ENCODE measurements around the gene DNAH8.
"Not testable (repeated sequence)": the region's sequence is repeated elsewhere in the genome, so short reads cannot be mapped to it uniquely, and the experiment has no call there.

The DNAH8 gene

DNA sequence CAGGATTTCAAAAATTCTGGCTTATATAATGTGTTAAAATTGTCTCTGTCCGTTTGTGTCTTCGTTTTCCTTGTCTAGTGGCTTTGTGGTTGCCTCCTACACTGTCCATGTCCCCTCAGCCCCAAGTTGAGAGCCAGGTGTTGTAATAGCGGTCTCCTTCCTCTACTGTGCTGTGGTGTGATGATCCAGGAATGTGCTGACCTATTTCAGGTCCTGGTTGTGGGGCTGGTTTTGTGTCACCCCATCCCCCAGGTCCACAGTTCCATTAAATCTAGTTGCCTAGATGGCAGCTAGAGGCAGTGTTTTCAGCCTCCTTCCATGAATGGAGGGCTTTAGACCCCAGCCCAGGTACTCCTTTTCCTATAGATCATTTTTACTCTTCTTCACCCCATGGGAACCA lies 128.7 kb downstream of the DNAH8 start:
- no peak for DNase-seq (ENCODE audit: low spot score)

DNA sequence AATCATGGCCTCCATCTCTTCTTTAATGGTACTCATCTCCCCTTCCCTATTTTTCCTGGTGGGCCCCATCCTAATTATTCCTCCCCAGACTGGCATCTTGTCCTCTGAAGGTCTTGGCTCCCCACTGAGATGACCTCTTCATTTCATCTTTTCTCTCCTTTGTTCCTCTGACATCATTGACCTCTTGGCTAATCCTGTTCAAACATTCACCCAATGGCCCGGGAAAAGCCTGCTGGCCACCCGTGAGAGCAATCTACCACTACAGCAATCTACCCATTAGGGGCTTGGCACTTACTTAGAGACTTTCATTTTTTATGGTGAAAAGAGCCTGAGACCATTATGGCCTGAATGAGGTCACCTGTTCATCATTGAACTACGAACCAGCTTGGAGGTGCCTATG lies 130.8 kb downstream of the DNAH8 start:
- DNase-seq (ENCODE audit: low spot score) = no peak

DNA sequence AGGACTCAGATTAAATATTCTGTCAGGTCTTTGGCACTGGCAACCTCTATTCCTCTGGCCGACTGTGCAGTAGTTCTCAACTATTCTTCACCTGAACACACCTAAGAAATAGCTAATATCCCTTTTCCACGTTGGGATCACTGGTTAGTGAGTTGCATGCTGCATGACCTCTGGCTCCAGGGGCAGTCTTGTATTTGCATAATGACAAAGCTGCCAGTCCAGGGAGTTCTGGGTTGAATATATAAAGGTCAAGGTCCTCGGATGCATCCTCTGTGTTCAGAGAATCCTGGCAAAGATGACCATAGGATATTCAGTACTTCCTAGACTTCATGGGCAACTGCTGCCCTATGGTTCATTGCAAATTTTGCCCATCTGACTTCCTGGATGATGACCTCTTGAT lies 131.2 kb downstream of the DNAH8 start:
- DNase-seq (ENCODE audit: low spot score) = no peak

DNA sequence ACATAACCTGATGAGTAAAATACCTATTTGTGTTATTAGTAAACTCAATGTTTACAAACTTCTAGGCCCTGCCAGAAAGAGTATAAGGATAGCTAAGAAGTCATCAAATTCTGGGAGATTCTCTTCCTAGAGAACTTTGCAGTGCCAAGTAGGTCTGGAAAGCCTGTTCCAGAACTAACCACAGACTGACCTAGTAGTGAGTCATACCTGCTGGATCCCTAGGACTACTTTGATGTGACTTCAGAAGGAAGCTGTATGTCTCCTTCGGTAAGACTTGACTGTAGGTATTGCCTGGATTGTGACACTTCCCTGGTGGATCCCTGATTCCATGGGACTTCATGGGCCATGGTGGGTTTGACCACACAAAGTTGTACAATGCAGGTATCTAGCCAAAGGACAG lies 131.7 kb downstream of the DNAH8 start:
- DNase-seq (ENCODE audit: low spot score) = no peak

DNA sequence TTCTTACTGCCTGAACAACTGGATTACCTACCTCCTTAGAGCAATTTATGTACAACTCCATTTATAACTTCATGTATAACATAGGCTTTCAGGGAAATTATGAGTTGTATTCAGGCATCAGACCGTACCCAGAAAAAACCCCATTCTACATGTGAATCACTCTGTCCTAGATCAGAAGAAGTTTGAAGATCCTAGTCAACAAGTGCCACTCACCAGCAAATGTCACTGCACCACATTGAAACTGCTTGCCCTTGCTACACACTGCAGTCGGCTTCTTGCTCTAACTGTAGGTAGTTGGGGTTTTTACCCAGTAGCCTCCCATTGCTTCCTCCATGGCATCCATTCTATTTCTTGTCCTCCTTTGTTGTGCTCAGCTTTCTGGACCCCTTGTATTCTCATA lies 132.4 kb downstream of the DNAH8 start:
- no peak for DNase-seq (ENCODE audit: low spot score)

DNA sequence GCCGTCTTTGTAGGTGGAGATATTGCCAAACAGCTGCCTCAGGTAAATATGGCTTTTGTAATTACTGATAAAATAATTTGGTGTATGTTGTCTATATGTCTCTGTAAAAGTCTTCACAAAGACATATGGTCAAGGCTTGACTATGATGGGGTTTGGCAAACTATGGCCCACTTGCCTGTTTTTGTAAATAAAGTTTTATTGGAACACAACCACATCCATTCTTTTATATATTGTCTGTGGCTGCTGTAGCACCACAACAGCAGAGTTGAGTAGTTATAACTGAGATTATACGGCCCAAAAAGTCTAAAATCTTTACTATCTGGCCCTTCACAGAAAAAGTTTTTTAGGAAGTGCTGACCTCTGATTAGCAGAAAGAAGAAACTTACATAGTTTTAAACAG lies 133.6 kb downstream of the DNAH8 start:
- no peak for DNase-seq (ENCODE audit: low spot score)

DNA sequence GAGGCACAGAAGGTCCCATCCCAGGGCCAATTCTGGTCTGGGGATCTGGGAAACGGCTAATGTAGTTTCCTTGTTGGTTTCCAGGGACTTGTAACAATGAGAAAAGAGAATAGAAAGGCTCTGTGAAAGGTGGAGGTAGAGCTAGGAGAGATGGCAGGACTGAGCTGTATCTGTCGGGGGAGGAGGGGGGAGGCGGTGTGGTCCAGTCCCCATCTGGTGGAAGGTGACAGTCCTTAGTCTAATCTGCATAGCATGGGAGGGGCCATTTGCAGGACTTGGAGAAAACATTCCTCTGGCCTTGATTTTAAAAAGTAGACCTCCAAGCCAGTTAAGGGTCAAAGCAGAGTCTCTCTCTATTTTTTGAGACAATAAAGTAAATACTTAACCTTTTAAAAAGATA lies 137.1 kb downstream of the DNAH8 start:
- no peak for DNase-seq (ENCODE audit: low spot score)

DNA sequence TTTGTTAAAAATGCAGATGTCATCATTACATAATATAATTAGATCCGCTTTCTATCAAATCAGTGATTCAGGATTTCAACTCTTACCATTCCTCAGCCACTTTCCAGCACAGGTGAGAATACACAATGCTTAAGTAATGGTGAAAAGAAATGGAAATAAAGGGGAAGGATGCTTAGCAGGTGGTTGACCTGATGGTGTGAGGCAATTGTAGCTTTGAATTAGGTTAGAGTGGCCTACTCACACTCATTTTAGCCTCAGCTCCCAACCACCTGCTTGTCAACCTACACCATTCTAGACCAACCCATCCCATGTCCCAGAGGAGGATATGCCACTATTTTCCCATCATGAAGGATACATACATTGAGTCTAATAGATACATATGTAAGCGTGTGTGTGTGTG lies 138.1 kb downstream of the DNAH8 start:
- no peak for DNase-seq (ENCODE audit: low spot score)

DNA sequence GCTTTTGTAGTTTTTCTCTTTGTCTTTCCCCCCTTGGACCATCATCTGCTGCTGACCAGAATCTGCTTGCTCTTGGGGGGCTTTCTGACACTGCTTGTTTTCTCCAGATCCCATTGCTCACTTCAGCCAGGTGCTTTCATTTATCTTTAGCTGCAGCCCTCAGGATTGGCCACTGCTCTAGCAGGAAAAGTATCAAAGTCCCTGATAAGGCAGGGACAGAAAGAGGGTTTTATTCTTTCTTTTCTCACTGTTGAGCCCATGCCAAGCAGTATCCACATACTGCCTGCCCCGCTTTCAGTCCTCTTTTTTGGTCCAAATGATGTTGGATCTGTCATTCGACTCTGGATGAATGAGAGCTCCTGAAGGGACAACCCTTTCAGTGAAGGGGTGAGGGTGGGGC lies 141.4 kb downstream of the DNAH8 start:
- DNase-seq (ENCODE audit: low spot score) = no peak

DNA sequence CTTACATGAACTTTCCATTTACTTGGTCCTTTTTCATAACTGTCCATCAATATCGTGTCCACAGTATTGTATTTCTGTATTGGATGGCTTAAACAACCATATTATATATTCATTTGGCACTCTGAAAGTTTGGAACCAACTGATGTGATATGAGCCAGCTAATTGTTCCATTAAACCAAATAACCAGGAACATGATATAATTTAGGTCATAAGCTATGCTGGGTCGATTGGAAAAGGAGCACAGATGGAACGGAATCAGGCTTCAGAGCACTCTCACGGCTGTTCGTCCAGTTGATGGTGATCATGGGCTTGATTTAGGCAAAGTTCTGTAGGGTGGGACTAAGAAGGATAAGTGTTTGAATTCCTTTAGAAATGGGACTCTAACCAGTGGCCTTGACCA lies 142.7 kb downstream of the DNAH8 start:
- DNase-seq (ENCODE audit: low spot score) = no peak

DNA sequence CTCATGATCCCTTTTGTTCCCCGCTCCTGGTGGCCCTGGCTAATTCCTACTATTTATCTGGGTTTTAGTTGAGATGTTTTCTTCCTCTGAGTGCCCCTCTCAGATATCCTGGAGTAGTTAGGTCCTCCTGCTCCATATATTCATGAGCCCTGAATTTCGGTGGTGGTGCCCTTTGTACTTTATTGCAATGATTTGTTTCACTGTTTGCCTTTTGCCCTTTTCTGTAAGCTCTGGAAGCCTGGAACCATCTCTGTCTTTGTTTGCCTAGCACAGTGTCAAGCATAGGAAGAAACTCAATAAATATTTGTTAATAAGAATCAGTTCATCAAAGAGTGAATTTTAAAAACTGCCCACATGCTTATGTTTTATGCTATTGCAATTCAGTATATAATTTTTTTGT lies 144.9 kb downstream of the DNAH8 start:
- no peak for DNase-seq (ENCODE audit: low spot score)

DNA sequence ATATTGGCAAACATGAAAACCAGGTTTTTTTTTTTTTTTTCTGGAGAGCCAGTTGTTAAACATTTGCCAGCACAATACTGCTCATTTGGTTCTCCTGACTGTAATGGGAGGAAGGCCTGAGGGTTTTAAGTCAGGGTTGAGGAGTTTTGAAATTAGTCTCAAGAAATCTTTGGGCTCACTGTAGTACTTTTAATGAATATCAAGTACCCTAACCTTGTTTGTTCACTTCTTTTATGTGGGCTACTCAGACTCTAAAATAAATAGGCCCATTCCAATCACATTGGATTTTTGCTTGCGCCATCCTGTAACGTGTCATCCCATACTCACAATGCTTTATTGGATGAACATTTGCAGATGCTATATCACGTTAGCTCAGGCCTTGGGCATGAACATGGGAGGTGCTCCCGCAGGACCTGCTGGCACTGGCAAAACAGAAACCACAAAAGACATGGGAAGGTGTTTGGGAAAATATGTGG lies 146.9 kb downstream of the DNAH8 start:
- no peak for DNase-seq (ENCODE audit: low spot score)

DNA sequence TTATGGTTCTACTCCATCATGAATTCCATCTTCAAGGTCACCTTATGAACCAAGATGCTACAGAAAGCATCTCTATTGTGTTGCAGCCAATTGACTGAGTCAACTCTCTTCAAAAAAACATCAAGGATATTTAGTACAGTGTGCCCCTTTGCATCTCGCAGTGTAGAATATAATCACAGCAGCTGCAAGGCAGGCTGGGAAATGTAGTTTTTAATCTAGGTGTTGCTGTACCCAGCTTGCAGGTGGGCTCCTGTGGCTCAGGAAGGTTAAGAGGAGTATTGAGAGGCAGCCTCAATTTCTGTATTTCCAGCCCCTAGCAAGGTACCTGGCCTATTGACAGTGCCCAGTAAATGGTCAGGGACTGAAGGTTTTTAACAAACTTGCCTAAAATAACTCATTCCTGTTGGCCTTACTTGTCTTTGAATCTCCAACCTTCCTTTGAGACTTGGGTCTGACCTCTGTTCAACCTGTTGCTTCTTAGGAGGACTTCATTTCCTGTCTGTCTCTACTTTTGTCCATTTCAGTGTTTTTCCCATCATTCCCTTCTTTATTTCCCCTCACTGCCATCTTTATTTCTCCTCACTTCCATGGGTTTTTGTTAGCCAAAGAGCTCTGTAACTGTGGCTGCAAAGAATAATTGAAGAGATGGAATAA lies 150.5 kb downstream of the DNAH8 start:
- DNase-seq (ENCODE audit: low spot score) = no peak

DNA sequence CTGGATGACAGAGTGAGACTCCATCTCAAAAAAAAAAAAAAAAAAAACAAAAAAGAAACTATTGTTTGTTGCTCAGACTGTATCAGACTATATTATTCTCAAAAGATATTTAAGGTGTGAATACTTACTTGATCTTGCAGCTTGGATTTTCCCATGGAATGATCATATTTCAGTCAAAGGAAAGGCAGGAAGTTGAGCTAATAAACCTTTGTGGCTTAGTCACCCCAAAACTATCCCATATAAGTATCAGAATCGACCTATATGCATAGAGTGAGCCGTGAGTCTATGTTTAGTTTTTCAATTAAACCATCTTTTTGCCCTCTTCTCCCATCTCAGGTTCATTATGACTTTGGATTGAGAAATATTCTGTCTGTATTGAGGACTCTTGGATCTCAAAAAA lies 152.6 kb downstream of the DNAH8 start:
- DNase-seq (ENCODE audit: low spot score) = no peak

DNA sequence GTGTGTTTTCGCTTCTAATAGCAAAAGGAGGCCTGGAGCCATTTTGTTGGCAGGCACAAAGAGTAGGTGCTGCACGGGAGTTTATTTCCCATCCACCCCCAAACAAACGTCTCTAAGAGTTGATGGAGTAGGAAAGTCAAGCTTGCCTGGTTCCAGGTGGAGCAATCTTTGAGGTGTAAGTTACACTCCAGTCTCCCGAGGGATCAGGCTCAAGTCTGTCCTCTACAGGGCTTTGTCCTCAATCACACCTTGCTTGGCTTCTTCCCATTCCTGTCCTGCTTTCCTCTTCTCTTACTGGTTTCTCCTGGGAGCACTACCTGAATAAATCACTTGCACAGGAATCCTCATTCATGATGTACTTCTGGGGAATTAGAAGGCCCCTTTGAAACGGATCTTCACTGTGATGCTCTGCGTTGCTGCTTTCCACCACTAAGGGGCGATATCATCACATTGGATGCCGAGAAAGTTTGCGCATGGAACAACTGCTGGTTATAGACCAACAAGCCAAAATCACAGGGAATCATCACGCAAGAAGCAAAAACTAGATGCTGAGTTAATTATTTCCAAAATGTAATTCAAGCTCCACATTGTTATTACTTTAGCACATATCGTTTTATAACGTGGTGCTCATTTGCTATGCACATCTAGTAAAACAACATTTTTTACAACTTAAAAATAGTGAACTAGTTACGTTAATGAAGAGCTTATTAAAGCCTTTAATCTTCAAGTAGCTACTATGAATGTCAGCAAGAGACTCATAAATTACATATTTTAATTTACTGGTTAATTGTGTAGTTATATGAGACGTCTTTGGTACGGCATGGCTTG lies 156.8 kb downstream of the DNAH8 start:
- DNase-seq (ENCODE audit: low spot score) = peak; percentile 45

DNA sequence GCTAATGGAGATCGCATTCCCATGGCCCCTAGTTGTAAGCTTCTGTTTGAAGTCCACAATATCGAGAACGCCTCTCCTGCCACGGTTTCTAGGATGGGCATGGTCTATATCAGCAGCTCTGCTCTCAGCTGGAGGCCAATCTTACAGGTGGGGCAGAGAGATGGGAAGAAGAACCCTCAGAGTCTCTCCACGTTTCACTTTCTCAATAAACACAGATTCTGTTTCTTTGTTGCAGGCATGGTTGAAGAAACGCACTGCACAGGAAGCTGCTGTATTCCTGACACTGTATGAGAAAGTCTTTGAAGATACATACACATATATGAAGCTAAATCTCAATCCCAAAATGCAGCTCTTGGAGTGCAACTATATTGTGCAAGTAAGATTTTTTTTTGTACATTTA lies 157.9 kb downstream of the DNAH8 start:
- no peak for DNase-seq (ENCODE audit: low spot score)

DNA sequence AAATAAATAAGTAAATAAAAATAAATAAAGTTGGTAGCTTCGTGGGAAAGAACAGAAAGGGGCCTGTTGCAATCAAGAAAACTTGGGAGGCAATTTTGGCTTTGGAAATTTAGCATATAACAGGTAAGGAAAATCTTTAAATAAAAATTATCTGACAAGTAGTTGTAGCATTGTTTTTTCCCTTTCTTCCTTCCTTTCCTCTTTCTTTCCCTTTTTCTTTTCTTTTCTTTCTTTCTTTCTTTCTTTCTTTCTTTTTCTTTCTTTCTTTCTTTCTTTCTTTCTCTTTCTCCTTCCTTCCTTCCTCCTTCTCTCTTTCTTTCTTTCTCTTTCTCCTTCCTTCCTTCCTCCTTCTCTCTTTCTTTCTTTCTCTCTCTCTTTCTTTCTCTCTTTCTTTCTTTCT lies 158.7 kb downstream of the DNAH8 start:
- DNase-seq (ENCODE audit: low spot score) = not testable (repeated sequence)

DNA sequence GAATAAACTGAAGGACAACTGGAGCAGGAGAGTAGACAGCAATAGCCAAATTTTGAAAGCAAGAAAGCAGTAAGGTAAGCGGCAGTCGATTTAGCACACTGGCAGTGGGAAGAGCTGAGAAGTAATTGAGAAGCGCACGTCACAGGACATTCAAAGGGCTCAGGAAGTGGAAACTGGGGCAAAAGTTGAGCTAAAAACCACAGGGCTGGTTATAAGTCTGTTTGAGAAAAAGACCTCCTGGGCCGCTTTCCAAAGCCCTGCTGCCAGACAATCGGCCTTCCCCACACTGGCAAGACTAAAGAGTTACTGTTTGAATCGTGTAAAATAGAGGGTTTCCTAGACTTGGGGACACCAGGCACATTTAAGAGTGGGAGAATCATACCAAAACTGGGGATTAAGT lies 161.4 kb downstream of the DNAH8 start:
- DNase-seq (ENCODE audit: low spot score) = no peak

DNA sequence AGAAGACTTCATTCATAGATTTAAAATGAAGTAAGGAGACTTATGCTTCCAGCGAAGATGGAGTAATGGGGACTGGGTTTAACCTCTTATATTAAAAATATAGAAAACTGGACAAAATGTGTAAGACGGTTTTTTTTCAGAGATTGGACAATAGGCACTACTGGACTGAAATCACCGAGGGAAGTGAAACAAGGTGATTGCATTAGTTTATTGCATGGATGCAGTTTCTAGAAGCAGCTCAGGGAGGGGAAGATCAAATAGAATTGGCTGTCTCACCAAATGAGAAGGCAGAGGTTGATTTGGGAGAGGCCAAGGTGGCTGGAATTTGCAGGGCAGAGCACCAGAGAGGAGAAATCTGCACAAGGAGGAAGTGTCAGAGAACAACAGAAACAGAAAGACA lies 162.6 kb downstream of the DNAH8 start:
- DNase-seq (ENCODE audit: low spot score) = no peak

DNA sequence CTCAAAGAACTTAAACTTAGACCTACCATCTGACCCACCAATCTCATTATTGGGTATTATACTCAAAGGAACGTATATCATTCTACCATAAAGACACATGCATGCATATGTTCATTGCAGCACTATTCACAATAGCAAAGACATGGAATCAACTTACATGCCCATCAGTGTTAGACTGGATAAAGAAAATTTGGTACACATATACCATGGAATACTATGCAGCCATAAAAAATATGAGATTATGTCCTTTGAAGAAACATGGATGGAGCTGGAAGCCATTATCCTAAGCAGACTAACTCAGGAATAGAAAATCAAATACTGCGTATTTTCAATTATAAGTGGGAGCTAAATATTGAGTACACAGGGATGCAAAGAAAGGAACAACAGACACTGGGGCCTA lies 167.0 kb downstream of the DNAH8 start:
- no peak for DNase-seq (ENCODE audit: low spot score)

DNA sequence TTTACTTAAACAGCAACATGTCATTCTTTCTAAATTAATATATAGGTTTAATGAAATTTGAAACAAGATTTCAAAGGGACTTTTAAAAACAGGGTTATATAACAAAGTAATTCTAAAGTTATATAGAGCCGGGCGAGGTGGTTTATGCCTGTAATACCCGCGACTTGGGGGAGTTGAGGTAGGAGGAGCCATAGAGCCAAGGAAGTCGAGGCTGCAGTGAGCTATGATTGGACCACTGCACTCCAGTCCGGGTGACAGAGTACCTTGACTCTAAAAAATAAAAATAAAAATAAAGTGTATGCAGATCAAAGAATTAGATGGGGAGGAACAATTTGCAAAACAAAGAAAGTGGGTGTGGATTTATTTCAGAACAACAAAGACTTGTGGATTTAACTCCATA lies 182.4 kb downstream of the DNAH8 start:
- no peak for DNase-seq (ENCODE audit: low spot score)

DNA sequence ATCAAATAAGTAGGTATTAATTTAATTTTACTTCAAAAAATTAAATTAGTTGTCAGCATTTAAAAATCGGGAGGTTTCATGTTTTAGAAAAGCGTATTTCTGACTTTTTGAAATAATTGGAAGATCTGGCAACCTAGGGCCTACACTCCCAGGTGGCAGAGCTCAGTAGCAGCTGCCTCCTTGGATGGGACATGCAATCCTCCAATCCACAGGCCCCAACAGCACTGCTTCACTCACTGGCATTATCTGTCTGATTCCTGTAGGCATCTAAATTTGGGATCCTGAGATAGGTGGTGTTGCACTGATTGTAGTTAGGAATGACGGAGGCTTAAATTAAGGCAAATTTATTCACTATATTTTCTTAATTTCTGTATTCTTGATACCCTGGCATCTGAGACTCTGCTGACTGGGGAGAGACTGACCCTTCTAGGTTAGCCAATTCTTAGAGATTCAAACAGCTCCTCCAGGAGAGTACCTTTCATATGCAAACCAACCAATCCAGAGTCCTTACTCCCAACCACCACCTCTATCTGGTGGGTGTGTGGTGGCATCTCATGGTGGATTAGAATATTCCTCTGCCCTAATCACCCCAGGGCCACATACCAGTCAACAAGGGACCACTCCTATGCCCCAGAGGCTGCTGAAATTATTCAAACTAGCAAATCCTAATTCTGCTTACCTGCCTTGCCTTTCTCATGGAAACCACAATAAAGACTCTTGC lies 186.9 kb downstream of the DNAH8 start:
- no peak for DNase-seq (ENCODE audit: low spot score)

DNA sequence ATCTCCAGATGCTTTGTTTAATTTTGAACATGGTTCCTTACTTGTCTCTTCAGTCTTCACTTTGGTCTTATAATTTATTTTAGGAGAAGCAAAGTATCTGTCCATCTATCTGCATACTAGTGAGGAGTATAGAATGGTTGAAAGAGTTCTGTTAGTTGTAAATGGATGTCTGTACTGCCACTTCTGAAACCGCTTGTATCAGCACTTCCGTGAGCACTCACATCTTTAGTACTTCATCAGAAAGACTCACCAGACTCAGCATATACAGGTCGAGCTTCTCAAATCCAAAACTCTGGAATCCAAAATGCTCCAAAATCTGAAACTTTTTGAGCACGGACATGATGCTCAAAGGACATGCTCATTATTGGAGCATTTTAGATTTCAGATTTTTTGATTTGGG lies 191.5 kb downstream of the DNAH8 start:
- no peak for DNase-seq (ENCODE audit: low spot score)
